Astrocyte (in vitro differentiated cells and primary cell): ENCODE measurements around the gene EMID1. TPM values are rescaled to one million over a fixed set of nuclear protein-coding genes. Genes with fewer than 3 reads are reported as not detected.

Experiments used
- DNase-seq: peaks from one replicate; pipeline ENCODE4 v3.0.0-alpha.2; 2010; ENCODE audit warnings: low read depth
- FAIRE-seq: peaks from 2 replicates; lab custom pipeline; 2011; peaks lifted over from hg19 to GRCh38; lab: Jason Lieb, UNC
- H2AFZ ChIP-seq: 2 replicates; pipeline ENCODE4 v1.6.0; 2012; ENCODE audit warnings: low read depth, low read length, inconsistent platforms
- H3K27ac ChIP-seq: 2 replicates; pipeline ENCODE4 v1.5.1; 2011; ENCODE audit warnings: low read depth, low read length, inconsistent platforms
- H3K27me3 ChIP-seq: 2 replicates; pipeline ENCODE4 v1.6.0; 2011; ENCODE audit warnings: low read length, inconsistent platforms; ENCODE audit not compliant: insufficient read depth
- H3K36me3 ChIP-seq: 2 replicates; pipeline ENCODE4 v1.5.1; 2011; ENCODE audit warnings: low read length, inconsistent platforms; ENCODE audit not compliant: insufficient read depth
- H3K4me1 ChIP-seq: 2 replicates; pipeline ENCODE4 v1.5.1; 2011; ENCODE audit warnings: low read length, inconsistent platforms; ENCODE audit not compliant: insufficient read depth
- H3K4me2 ChIP-seq: 2 replicates; pipeline ENCODE4 v1.6.0; 2012; ENCODE audit warnings: low read length, inconsistent platforms
- H3K4me3 ChIP-seq: 2 replicates; pipeline ENCODE4 v1.5.1; 2011; ENCODE audit warnings: low read depth, mild to moderate bottlenecking, low read length, inconsistent platforms; ENCODE audit not compliant: insufficient read depth
- H3K79me2 ChIP-seq: 2 replicates; pipeline ENCODE4 v1.6.0; 2012; ENCODE audit warnings: mild to moderate bottlenecking, low read length, inconsistent platforms; ENCODE audit not compliant: insufficient read depth
- H3K9ac ChIP-seq: 2 replicates; pipeline ENCODE4 v1.6.0; 2012; ENCODE audit warnings: mild to moderate bottlenecking, low read length, inconsistent platforms
- H3K9me3 ChIP-seq: 2 replicates; pipeline ENCODE4 v1.5.1; 2012; ENCODE audit warnings: low read depth, mild to moderate bottlenecking, low read length, inconsistent platforms; ENCODE audit not compliant: insufficient read depth
- H4K20me1 ChIP-seq: 2 replicates; pipeline ENCODE4 v1.6.0; 2012; ENCODE audit warnings: low read length, inconsistent platforms; ENCODE audit not compliant: insufficient read depth
- H3K27ac Mint-ChIP-seq: one replicate; pipeline ENCODE4 v1.8.0; 2021; ENCODE audit warnings: mild to moderate bottlenecking, mixed read lengths; ENCODE audit not compliant: unreplicated experiment
- H3K27me3 Mint-ChIP-seq: one replicate; pipeline ENCODE4 v1.8.0; 2021; ENCODE audit warnings: low read depth, mixed read lengths; ENCODE audit not compliant: unreplicated experiment
- H3K36me3 Mint-ChIP-seq: one replicate; pipeline ENCODE4 v1.8.0; 2021; ENCODE audit warnings: low read depth, mixed read lengths; ENCODE audit not compliant: unreplicated experiment
- H3K4me1 Mint-ChIP-seq: one replicate; pipeline ENCODE4 v1.8.0; 2021; ENCODE audit warnings: low read depth, mixed read lengths; ENCODE audit not compliant: unreplicated experiment
- H3K4me3 Mint-ChIP-seq: one replicate; pipeline ENCODE4 v1.8.0; 2021; ENCODE audit warnings: mild to moderate bottlenecking, moderate library complexity, mixed read lengths; ENCODE audit not compliant: unreplicated experiment
- H3K9me3 Mint-ChIP-seq: one replicate; pipeline ENCODE4 v1.8.0; 2021; ENCODE audit warnings: mild to moderate bottlenecking, mixed read lengths; ENCODE audit not compliant: unreplicated experiment
- CTCF ChIP-seq: IDR thresholded peaks from 2 replicates; pipeline ENCODE4 v1.5.1; 2011; ENCODE audit warnings: low read depth, mild to moderate bottlenecking, inconsistent platforms, low read length, moderate library complexity; ENCODE audit not compliant: insufficient read depth
- EZH2 ChIP-seq: IDR thresholded peaks from 2 replicates; pipeline ENCODE4 v1.6.1; 2012; ENCODE audit warnings: mild to moderate bottlenecking, low read length, inconsistent platforms; ENCODE audit not compliant: insufficient read depth
- total RNA-seq: library from RNA; stranded (reverse); gene quantifications from 2 replicates; pipeline ENCODE4 v1.2.1, GENCODE V29; 2021

Gene EMID1
- total RNA-seq, 1 donor from 2014 or later = 0.34 TPM

- Histone ChIP-seq H3K27me3 (no peaks in the 10 kb centered on the region), H3K4me1 (peaks cover 9% of the 10 kb centered on the region), H3K36me3 (no peaks in the 10 kb centered on the region), H2AFZ (no peak overlapping the region), H3K9ac (no peak overlapping the region), H3K4me3 (no peak overlapping the region), H3K9me3 (no peaks in the 10 kb centered on the region), H3K27ac (no peak overlapping the region), H4K20me1 (no peaks in the 10 kb centered on the region), H3K4me2 (no peak overlapping the region), H3K79me2 (no peaks in the 10 kb centered on the region)
- no peak for DNase-seq
- no peaks in the 10 kb centered on the region for H3K36me3 Mint-ChIP-seq
- no peak overlapping the region for H3K4me3 Mint-ChIP-seq
- peaks cover 3% of the 10 kb centered on the region for H3K9me3 Mint-ChIP-seq
- peaks cover 21% of the 10 kb centered on the region for H3K27me3 Mint-ChIP-seq
- FAIRE-seq = no peak
- TF ChIP-seq EZH2 = no peak
- TF ChIP-seq CTCF = no peak
- no peaks in the 10 kb centered on the region for H3K4me1 Mint-ChIP-seq
- no peak overlapping the region for H3K27ac Mint-ChIP-seq
Measured at GRCh38 chr22:29199702-29200400, 5.8 kb upstream of the EMID1 start.

GRCh38 chr22:29200901-29201300 is 4.8 kb upstream of the EMID1 start:
- H3K4me3 Mint-ChIP-seq = no peak overlapping the region

More at GRCh38 chr22:29200901-29201300, 4.8 kb upstream of the EMID1 start:
- H3K9ac ChIP-seq = no peak overlapping the region
- FAIRE-seq (no peak), DNase-seq (no peak)
- Mint-ChIP-seq H3K27ac (no peak overlapping the region), H3K36me3 (no peaks in the 10 kb centered on the region), H3K4me1 (no peaks in the 10 kb centered on the region), H3K27me3 (peaks cover 25% of the 10 kb centered on the region), H3K9me3 (no peaks in the 10 kb centered on the region)
- no peak overlapping the region for H3K4me2 ChIP-seq
- H3K36me3 ChIP-seq = no peaks in the 10 kb centered on the region
- TF ChIP-seq CTCF (no peak), EZH2 (no peak)
- H2AFZ ChIP-seq = no peak overlapping the region
- H4K20me1 ChIP-seq = no peaks in the 10 kb centered on the region
- H3K4me3 ChIP-seq = no peak overlapping the region
- no peaks in the 10 kb centered on the region for H3K27me3 ChIP-seq
- no peaks in the 10 kb centered on the region for H3K9me3 ChIP-seq
- H3K27ac ChIP-seq = no peak overlapping the region
- H3K4me1 ChIP-seq = peaks cover 9% of the 10 kb centered on the region
- no peaks in the 10 kb centered on the region for H3K79me2 ChIP-seq
